WTC11 (cell line): Measurements from ENCODE around the gene TERT.

Source experiments
- CREM ChIP-seq: sonication (generic); formaldehyde crosslinking; IDR thresholded peaks from 2 replicates; pipeline ENCODE4 v1.8.1; 2022; ENCODE audit warnings: mild to moderate bottlenecking, missing genetic modification reagents, moderate library complexity
- CTCF ChIP-seq: fragments of 200-600 bp; IDR thresholded peaks from 2 replicates; pipeline ENCODE4 v1.8.0; 2022; ENCODE audit warnings: antibody characterized with exemption
- FOXJ3 ChIP-seq: sonication (generic); formaldehyde crosslinking; IDR thresholded peaks from 2 replicates; pipeline ENCODE4 v1.9.0; 2021; ENCODE audit warnings: missing genetic modification reagents, mild to moderate bottlenecking, borderline replicate concordance
- FOXK1 ChIP-seq: sonication (generic); formaldehyde crosslinking; IDR thresholded peaks from 2 replicates; pipeline ENCODE4 v1.8.0; 2022; ENCODE audit warnings: mild to moderate bottlenecking, moderate library complexity, missing genetic modification reagents
- JUN ChIP-seq: sonication (generic); formaldehyde crosslinking; IDR thresholded peaks from 2 replicates; pipeline ENCODE4 v1.8.0; 2023; ENCODE audit warnings: mild to moderate bottlenecking, missing genetic modification reagents
- MAX ChIP-seq: sonication (generic); formaldehyde crosslinking; IDR thresholded peaks from 2 replicates; pipeline ENCODE4 v1.8.0; 2022; ENCODE audit warnings: mild to moderate bottlenecking, missing genetic modification reagents
- NR1H2 ChIP-seq: sonication (generic); formaldehyde crosslinking; IDR thresholded peaks from 2 replicates; pipeline ENCODE4 v1.9.0; 2021; ENCODE audit warnings: mild to moderate bottlenecking, moderate library complexity, missing genetic modification reagents
- ZBTB21 ChIP-seq: sonication (generic); formaldehyde crosslinking; IDR thresholded peaks from 2 replicates; pipeline ENCODE4 v1.8.1; 2023; ENCODE audit warnings: mild to moderate bottlenecking, missing genetic modification reagents, borderline replicate concordance
- ZBTB43 ChIP-seq: sonication (generic); formaldehyde crosslinking; IDR thresholded peaks from 2 replicates; pipeline ENCODE4 v1.8.1; 2023; ENCODE audit warnings: mild to moderate bottlenecking, missing genetic modification reagents
- TF ChIP-seq, protein P1 (sequence below): sonication (generic); formaldehyde crosslinking; IDR thresholded peaks from 2 replicates; pipeline ENCODE4 v1.8.1; 2023; ENCODE audit warnings: mild to moderate bottlenecking, missing genetic modification reagents, moderate library complexity
- TF ChIP-seq, protein P2 (sequence below): sonication (generic); formaldehyde crosslinking; IDR thresholded peaks from 2 replicates; pipeline ENCODE4 v1.8.1; 2022; ENCODE audit warnings: low read depth, mild to moderate bottlenecking, moderate library complexity, missing genetic modification reagents, borderline replicate concordance

GRCh38 chr5:1277781-1278180 is 17.1 kb downstream of the TERT start:
- TF ChIP-seq CREM (CRISPR knock-in tag): no peak
- TF ChIP-seq, protein P1, sequence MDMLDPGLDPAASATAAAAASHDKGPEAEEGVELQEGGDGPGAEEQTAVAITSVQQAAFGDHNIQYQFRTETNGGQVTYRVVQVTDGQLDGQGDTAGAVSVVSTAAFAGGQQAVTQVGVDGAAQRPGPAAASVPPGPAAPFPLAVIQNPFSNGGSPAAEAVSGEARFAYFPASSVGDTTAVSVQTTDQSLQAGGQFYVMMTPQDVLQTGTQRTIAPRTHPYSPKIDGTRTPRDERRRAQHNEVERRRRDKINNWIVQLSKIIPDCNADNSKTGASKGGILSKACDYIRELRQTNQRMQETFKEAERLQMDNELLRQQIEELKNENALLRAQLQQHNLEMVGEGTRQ: no peak
- no peak for TF ChIP-seq MAX (CRISPR knock-in tag)
- no peak for TF ChIP-seq FOXJ3 (CRISPR knock-in tag)
- no peak for TF ChIP-seq FOXK1 (CRISPR knock-in tag)
- no peak for TF ChIP-seq CTCF
- no peak for TF ChIP-seq ZBTB43 (CRISPR knock-in tag)
- TF ChIP-seq NR1H2 (CRISPR knock-in tag): no peak
- TF ChIP-seq ZBTB21 (CRISPR knock-in tag): no peak
- no peak for TF ChIP-seq JUN (CRISPR knock-in tag)
- TF ChIP-seq, protein P2, sequence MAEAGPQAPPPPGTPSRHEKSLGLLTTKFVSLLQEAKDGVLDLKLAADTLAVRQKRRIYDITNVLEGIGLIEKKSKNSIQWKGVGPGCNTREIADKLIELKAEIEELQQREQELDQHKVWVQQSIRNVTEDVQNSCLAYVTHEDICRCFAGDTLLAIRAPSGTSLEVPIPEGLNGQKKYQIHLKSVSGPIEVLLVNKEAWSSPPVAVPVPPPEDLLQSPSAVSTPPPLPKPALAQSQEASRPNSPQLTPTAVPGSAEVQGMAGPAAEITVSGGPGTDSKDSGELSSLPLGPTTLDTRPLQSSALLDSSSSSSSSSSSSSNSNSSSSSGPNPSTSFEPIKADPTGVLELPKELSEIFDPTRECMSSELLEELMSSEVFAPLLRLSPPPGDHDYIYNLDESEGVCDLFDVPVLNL (CRISPR knock-in tag): no peak
